Measurements from ENCODE around the gene NPPB. TPM values are rescaled to one million over a fixed set of nuclear protein-coding genes. Genes with fewer than 3 reads are reported as not detected.

The NPPB gene
- total RNA-seq, 1 experiment from 2014 or later = 0.35 TPM

GRCh38 chr1:11828511-11828910 is 30.2 kb downstream of the NPPB start:
- Histone ChIP-seq H3K4ac (ENCODE audit: low read depth, low read length) (no peak overlapping the region), H4K20me1 (ENCODE audit: control insufficient read depth, insufficient read depth, insufficient read length) (peaks cover 2% of the 10 kb centered on the region), H4K91ac (ENCODE audit: insufficient read length, low read depth, low read length) (no peak overlapping the region), H3K23me2 (ENCODE audit: insufficient read length, low read depth, low read length, poor library complexity, severe bottlenecking) (no peaks in the 10 kb centered on the region), H3K27me3 (ENCODE audit: insufficient read depth, low read length) (no peaks in the 10 kb centered on the region), H2BK5ac (ENCODE audit: insufficient read length, low read length) (no peak overlapping the region), H3K23ac (ENCODE audit: insufficient read length, low read depth, low read length) (no peak overlapping the region), H3K56ac (ENCODE audit: insufficient read length, low read depth, low read length) (no peak overlapping the region), H2AK5ac (ENCODE audit: insufficient read length, low read length) (no peak overlapping the region), H2BK12ac (ENCODE audit: insufficient read length, low read depth, low read length) (no peak overlapping the region), H3K27ac (ENCODE audit: insufficient read length, low read depth, low read length) (no peak overlapping the region), H3K79me1 (ENCODE audit: insufficient read depth, low read depth, low read length, poor library complexity, severe bottlenecking) (no peaks in the 10 kb centered on the region), H4K5ac (ENCODE audit: insufficient read length, low read depth, low read length) (no peak overlapping the region), H3K9ac (ENCODE audit: extremely low read depth, insufficient read length, low read length) (no peak overlapping the region), H3K14ac (ENCODE audit: insufficient read depth, low read length) (no peak overlapping the region), H2BK120ac (ENCODE audit: low read depth, low read length, poor library complexity, severe bottlenecking) (no peak overlapping the region), H2BK15ac (ENCODE audit: low read depth, low read length) (no peak overlapping the region), H2AFZ (ENCODE audit: low read length) (no peak overlapping the region), H3K18ac (ENCODE audit: insufficient read length, low read depth, low read length) (no peak overlapping the region), H3K4me1 (ENCODE audit: insufficient read depth, low read length) (no peaks in the 10 kb centered on the region), H4K8ac (replicated peaks; ENCODE audit: insufficient read length, low read depth, low read length) (no peak overlapping the region), H3T11ph (ENCODE audit: low read length) (no peak overlapping the region), H3K79me2 (ENCODE audit: insufficient read depth, low read length) (no peaks in the 10 kb centered on the region), H3K4me2 (ENCODE audit: insufficient read depth, insufficient read length, low read length) (no peak overlapping the region), H2BK20ac (ENCODE audit: low read depth, low read length, poor library complexity, severe bottlenecking) (no peak overlapping the region), H3K9me3 (ENCODE audit: control insufficient read depth, low read depth, low read length) (no peaks in the 10 kb centered on the region)
- Mint-ChIP-seq H3K4me1 (no peaks in the 10 kb centered on the region), H3K27ac (no peak overlapping the region), H3K27me3 (ENCODE audit: low read depth) (no peaks in the 10 kb centered on the region), H3K4me3 (no peak overlapping the region; a peak in 1 of 5 replicates), H3K36me3 (ENCODE audit: insufficient read depth in 1 of 3, low read depth in 3 of 3) (peaks cover 32 to 84% (median 48%) of the 10 kb centered on the region in 3 experiments), H3K9me3 (no peaks in the 10 kb centered on the region)
- DNase-seq = no peak
- TF ChIP-seq CTCF (conservative IDR thresholded peaks at IDR 0.05) = no peak
- WGBS (ENCODE audit: extremely low coverage, insufficient read length, low lambda C conversion rate) = no CpG with 5 or more reads among the region's 19 CpGs
